GM19397 (cell line): ENCODE data around the gene PITPNC1.
"Not testable (repeated sequence)": the region's sequence is repeated elsewhere in the genome, so short reads cannot be mapped to it uniquely, and the experiment has no call there.

Source experiments
- ATAC-seq: cut with Tn5 transposase; IDR thresholded peaks from one replicate; pipeline ENCODE4 v1.9.1; 2021; ENCODE audit warnings: mild to moderate bottlenecking, moderate library complexity; ENCODE audit not compliant: unreplicated experiment

The PITPNC1 gene

DNA sequence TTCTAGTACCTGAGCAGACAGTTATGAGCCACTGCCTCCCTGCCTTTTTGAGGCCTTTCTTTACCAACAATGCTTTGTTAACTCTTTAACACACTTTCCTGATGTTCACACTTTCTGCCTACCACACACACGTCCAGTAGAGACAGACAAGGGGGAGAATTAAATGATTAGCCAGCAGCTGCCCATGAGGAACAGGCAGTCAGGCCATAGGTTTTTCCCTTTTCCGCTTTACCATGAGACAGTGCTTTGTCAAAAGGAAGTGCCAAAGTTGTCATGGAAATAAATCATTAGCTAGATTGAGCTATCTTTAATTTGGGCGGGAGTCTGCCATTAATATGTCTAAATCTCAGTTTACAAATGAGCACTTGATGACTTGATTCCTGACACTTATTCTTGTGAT lies 102.1 kb downstream of the PITPNC1 start:
- ATAC-seq, result no peak

DNA sequence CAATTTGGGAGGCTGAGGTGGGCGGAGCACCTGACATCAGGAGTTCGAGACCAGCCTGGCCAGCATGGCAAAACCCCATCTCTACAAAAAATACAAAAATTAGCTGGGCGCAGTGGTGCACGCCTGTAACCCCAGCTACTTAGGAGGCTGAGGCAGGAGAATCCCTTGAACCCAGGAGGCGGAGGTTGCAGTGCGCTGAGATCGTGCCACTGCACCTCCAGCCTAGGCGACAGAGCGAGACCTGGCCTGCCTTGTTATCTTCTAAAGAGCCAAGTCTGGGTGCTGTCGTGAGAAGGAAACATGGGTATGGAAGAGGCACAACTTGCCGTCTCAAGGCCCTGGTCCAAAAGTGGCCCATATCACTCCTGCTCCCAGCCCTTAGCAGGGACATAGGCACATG lies 103.9 kb downstream of the PITPNC1 start:
- not testable (repeated sequence) for ATAC-seq

DNA sequence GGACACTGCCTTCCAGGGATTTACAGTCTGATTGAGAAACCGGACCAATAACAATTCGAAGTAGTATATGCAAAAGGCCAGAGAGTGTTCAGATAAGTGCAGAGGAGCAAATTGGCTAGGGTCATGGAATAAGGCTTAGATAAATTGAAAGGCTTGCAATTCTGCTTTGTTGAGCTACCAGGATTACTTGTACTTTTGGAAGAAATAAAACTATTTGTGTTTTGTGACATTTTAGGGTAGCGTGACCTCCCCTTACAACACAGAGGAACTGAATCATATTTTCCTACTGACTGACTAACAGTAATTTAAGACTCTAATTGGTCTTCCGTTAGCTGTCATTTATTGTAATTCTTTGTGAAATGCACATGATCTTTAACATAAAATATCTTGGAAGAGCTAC lies 104.7 kb downstream of the PITPNC1 start:
- no peak for ATAC-seq

DNA sequence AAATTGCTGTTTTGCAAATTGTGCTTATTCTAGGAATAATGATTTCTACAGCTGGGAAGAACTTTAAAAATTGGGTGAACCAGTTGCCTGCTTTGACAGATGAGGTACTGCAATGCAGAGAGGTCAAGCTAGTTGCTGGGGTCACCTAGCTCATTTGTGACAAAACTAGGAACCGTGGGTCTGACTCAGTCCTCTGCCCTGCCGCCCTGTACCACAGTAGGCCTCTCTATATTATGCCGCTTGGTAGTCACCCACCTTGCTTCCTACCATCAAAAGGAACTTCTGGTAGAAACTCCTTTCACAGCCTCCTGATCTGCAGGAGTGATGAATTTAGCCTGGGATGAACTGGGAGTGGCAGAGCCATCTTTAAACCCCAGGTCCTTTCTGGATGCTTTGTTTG lies 105.7 kb downstream of the PITPNC1 start:
- ATAC-seq, result no peak

DNA sequence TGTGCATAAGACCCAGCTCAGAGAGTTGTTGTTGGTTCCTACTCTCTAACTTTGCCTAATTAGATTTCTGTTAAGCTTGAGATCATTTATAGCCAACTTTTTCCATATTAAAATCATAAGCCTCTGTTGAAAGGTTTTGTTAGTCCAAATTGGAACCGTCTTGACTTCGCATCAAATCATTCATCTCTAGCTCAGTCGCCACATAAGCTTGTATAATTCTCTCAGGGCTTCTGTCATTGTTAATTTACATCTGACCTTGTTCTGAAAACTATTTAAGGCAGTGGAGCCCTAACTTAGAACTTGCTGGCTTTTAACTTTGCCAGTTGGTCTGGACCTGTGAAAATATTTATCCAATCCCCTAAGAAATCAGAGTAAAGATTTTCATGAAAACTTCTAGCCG lies 107.2 kb downstream of the PITPNC1 start:
- no peak for ATAC-seq

DNA sequence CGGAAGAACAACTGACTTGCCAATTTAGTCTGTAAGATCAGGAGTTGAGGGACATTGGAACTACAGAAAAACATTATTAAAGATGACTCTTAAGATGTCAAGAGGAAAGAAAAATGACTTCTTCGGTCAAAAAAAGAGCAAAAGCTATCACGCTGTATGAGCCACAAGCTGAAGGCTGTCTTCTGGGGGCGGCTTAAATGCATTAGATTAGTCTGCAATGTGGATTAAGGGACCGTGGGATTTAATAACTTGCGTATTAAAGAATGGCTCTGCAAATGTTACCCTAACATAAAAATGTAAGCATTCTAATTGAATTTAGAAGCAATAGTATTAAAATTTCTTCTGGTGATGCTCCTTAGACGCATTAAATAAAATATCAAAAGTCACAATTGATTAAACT lies 108.6 kb downstream of the PITPNC1 start:
- ATAC-seq, result no peak

DNA sequence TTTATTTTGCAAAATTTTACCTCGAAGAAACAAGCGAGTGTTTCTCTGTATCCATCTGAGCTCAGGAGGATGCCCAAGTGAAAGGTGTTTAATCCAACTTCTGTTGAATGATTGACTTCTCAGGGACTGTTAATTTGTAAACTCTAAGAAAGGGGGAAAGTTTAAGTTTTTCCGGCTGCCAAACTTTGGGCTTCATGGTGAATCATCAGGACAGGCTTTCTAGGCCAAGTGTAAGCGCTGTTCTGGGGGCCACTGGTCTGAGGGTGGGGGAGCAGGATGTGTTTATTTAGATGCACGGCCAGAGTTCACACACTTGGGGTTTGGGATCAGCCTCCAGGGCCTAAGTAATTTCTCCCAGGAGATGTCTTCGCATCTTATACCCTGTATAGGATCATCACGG lies 110.4 kb downstream of the PITPNC1 start:
- no peak for ATAC-seq

DNA sequence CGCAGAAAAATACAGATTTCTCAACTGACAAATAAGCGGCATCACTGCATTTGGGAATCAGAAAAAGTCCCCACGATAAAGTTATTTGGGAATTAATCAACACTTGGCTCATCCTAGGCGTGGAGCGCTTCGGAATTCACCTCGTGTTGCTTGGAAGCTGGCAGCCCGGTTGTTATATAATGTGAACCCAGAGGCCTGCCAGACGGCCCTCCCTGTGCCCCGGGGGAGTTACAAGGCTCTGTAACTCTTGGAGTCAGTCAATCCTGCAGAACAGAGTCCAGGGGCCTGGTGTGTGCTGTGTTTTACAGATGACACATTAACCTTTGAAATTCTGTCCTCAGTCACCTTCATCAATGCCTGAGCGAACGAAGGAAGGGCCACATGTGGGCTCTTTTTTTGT lies 111.1 kb downstream of the PITPNC1 start:
- ATAC-seq, result no peak

DNA sequence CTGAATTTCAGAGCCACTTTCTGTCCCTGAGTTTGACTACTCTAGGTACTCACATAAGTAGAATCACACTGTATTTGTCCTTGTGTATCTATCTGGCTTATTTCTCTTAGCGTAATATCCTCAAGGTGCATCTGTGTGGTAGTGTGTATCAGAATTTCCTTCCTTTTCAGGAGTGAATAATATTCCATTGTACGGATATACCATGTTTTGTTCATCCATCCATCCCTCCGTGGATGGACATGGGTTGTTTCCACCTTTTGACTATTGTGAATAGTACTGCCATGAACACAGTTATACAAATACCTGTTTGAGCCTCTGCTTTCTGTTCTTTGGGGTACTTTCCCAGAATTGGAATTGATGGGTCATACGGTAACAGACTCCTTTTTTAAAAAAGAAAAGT lies 111.7 kb downstream of the PITPNC1 start:
- no peak for ATAC-seq

DNA sequence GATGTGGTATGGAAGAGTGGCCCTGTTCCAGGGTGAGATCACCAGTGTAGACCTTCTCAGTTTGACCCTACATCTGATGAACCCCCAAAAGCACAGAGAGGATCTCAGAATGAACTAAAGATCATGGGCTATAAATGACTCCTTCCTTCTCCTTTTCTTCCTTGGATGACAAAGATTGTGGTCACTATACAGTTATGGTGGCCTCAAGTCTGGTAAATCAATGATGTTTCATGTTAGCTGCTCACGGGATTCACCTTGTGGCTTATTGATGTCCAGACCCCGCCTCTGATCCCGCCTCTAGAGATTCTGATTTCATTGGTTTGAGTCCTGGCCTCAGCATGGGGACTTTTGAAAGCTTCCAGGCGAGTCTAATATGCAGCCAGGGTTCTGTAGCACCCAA lies 112.2 kb downstream of the PITPNC1 start:
- ATAC-seq, result no peak

DNA sequence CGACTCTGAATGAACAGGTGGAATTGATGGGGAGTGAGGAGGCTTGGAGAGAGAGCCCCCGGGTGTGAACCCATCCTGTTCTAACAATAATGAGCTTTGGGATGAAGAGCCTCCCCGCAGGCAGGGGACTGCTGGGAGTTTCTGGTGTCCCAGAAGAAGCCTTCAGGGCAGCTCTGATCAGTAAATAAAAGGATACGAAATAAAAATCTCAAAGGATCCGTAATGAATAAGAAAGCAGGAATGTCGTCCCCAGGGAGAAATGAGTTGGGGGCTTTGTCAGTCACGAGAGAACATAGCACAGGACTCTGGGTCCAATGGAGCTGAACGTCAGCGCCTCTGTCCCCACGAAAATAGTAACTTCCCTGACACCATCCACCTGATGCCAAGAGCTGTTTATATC lies 113.4 kb downstream of the PITPNC1 start:
- ATAC-seq, result no peak

DNA sequence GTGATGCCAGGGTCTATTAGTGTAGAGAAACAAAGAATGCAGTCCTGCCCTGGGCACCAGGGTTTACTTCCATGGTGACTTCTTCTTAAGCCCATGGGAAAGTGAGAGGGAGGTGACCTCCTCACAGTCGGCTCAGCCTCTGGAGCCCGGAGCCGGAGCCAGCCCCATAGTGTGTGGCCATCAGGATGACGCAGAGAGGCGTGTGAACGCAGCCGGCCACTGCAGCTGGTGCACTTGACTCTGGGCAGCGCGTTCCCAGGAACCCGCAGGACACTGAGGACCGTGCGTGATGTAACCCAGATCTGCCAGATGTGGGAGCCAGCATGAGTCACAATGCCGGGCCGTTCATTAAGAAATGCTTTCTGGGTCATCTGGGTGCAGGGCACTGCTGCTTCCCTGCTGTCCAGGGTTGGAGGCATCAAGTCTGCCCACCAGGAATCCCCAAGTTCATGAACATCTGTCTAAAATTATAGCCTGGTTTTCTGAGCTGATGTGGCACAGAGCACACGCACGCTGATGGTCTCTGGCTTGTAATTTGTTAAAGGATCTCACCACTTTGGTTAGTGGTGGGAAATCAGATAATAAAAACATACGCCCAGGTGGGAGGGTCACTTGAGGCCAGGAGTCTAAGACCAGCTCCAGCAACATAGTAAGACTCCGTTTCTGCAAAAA lies 114.1 kb downstream of the PITPNC1 start:
- no peak for ATAC-seq

DNA sequence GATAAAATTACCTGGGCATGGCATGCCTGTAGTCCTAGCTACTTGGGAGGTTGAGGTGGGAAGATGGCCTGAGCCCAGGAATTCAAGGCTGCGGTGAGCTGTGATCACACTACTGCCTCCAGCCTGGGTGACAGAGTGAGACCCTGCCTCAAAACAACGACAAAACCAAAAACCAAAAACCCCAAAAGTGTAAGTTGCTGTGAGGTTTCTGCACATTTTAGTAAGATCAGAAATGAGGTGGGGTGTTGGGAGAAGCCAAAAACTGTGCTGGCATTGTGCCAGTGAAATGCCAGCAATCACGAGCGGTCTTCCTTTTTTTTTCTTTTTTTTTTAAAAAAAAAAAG lies 114.6 kb downstream of the PITPNC1 start:
- ATAC-seq, result no peak

DNA sequence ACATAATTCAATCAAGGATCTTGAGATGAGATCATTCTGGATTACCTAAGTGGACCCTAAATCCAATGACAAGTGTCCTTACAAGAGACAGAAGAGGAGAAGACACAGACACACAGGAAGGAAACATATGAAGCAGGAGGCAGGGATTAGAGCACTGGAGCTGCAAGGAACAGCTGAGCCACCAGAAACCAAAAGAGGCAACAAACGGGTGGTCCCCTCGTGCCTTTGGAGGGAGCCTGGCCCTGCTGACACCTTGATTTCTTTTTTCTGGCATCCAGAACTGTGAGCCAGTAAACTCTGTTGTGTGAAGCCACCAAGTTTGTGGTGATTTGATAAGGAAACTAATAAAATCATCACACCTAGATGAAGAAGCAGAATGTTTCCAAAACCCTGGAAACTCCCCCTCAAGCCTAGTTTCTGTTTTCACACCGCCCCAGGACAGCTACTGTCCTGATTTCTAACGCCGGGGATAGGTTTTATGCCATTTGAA lies 115.2 kb downstream of the PITPNC1 start:
- ATAC-seq, result no peak

DNA sequence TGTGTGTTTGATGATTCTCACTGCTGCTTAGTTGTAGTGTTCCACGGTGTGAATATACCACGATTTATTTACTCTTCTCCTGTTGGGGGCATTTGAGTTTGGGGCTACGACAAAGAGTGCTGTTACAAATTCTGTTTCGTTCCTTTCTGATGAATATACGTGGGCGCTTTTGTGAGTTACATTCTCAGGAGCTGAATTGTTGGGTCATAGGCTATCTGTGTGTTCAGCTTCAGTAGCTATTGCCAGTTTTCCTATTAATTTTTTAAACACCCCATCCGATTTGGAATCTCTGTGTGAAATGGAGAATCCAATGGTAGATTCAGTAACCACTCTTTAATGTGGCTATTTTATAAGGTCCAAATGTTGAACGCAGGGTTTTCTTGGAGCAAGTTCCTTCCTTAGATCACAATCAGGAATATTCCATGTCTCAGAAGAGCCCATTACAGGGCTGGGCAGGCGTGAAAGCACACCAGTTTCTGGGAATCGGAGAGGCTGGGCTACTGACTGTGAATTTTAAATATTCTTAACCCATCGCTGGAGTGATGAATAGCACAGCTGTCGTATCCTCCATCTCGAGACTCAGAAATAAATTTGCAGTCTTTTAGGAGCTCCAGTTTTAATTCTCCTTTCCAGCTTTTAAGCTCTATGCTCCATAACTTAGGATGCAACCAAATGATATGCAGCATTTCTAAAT lies 115.9 kb downstream of the PITPNC1 start:
- no peak for ATAC-seq

DNA sequence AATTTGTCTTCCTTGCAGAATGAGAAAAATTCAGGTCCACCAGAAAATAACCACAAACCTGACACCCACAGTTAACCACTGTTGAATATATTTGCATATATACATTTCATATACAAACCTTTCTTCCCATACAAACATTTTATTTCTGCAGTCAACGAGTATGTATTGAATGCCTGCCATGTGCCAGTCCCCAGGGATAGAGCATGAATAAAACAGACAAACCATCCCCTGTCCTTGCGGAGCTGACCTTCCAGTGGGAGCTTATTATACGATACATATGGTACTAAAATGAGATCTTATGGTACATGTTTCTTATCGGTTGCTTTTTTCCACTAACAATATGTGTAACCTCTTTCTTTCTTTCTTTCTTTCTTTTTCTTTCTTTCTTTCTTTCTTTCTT lies 116.7 kb downstream of the PITPNC1 start:
- ATAC-seq, result no peak

DNA sequence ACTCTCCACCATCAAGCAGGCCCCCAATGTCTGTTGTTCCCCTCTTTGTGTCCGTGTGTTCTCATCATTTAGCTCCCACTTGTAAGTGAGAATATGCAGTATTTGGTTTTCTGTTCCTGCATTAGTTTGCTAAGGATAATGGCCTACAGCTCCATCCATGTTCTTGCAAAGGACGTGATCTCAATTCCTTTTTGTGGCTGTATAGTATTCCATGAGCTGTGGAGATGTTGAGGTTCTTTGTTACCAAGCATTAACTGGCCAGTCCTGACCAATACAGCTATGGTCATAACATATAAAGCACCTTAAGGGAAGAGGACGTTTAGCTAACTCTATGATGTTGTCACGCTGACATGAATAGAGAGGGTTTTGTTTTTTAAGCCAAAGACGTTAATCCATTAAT lies 118.5 kb downstream of the PITPNC1 start:
- ATAC-seq, result not testable (repeated sequence)

DNA sequence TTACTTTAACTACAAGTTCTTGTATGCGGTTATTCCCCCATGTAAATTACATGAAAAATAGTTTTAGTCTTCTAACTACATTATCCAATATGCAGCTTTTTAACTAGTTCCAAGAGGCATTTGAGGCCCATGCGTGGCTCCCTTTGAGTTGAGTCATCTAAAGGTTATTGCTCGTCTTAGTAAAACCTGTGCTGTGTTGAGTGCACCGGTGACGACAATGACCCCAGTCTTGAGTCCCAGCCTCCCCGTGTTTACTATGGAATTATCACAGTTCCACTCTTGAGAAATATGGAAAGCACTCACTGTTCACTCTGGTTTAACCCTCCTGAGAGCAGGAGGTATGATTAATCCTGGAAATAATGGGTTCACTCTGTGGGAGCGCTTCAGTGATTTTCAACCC lies 119.2 kb downstream of the PITPNC1 start:
- ATAC-seq, result no peak

DNA sequence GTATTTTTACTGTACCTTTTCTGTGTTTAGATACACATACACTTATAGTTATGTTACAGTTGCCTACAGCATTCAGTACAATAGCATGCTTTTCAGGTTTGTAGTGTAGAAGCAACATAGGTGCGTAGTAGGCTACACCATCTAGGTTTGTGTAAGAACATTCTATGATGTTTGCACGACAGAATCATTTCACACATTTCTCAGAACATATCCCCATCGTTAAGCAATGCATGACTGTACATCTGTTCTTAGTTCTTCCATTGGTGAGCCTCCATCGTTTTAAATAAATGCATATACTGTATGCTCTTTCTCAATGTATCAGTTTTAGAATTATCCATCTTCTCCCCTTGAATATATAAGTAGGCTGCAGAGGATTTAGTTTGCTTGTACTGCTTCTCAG lies 122.6 kb downstream of the PITPNC1 start:
- ATAC-seq, result no peak

DNA sequence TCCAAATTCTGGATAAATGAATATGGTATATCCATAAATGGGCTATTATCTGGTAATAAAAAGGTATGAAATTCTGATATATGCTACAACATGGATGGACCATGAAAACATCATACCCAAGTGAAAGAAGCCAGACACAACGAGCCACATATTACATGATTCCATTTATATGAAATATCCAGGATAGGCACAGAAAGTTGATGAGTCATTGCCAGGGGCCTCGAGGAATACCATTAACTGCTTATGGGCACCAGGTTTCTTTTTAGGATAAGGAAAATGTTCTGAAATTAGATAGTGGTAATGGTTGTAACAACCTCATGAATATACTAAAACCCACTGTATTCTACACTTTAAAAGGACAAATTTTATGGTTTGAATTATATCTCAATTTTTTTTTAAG lies 123.2 kb downstream of the PITPNC1 start:
- no peak for ATAC-seq

DNA sequence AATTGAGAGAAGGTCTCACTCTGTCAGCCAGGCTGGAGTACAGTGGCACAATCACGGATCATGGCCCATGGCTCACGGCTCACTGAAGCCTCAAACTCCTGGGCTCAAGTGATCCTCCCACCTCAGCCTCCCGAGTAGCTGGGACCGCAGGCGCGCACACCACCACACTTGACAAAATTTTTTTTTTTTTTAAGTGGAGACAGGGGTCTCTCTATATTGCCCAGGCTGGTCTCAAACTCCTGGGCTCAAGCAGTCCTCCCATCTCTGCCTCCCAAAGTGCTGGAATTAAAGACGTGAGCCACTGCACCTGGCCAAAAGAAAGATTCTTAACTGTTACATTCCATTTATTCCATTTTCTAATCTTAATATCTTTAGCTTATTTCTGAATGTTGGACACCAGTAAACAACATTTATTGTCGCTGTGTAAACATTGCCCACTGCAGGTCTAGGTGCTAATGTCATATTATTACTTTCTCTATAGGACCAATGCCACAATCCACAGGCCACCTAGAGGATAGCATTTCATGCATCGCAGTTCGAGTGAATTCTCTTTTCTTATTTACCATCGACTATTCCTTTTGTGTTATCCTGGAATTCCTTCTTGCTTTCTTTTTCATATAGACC lies 123.7 kb downstream of the PITPNC1 start:
- no peak for ATAC-seq

DNA sequence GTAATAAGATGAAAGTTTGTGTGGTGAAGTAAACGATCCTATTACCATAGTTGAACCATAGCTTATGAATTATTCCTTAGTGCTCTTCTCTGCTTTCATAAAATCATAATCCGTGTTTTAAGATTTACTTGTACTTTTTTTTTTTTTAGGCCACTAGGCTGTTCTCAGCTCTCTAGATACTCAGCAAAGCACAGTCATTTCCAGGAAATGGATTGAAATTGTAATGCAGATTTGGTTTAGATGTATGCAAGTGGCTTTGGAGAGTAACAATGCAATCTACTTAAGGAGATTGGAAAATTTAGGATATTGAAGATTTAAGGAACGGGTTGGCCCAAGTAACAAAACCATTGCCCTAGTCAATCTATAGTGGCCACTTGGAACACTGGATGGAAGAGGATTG lies 125.1 kb downstream of the PITPNC1 start:
- ATAC-seq, result no peak
